ENCODE results near the gene AGR2.

Gene AGR2

GRCh38 chr7:16791905-16792698, 12.7 kb downstream of the AGR2 start:
- H3K4me3 ChIP-seq (ENCODE audit: low read depth, low read length) = no peak overlapping the region
- TF ChIP-seq CTCF (IDR thresholded peaks at IDR 0.05; ENCODE audit: borderline replicate concordance, insufficient read depth, low read depth, low read length) = no peak

- H3K4me3 ChIP-seq (ENCODE audit: low read depth, low read length) = no peak overlapping the region
- no peak for TF ChIP-seq CTCF (IDR thresholded peaks at IDR 0.05; ENCODE audit: borderline replicate concordance, insufficient read depth, low read depth, low read length)
Observed at GRCh38 chr7:16791071-16791470, 13.7 kb downstream of the AGR2 start.

GRCh38 chr7:16787127-16787526, 17.7 kb downstream of the AGR2 start:
- no peak overlapping the region for H3K4me3 ChIP-seq (ENCODE audit: low read depth, low read length)
- TF ChIP-seq CTCF (IDR thresholded peaks at IDR 0.05; ENCODE audit: borderline replicate concordance, insufficient read depth, low read depth, low read length) = no peak

- TF ChIP-seq CTCF (IDR thresholded peaks at IDR 0.05; ENCODE audit: borderline replicate concordance, insufficient read depth, low read depth, low read length) = no peak
- no peak overlapping the region for H3K4me3 ChIP-seq (ENCODE audit: low read depth, low read length)
Observed at GRCh38 chr7:16786257-16786656, 18.5 kb downstream of the AGR2 start.

- H3K4me3 ChIP-seq (ENCODE audit: low read depth, low read length) = no peak overlapping the region
- TF ChIP-seq CTCF (IDR thresholded peaks at IDR 0.05; ENCODE audit: borderline replicate concordance, insufficient read depth, low read depth, low read length) = no peak
Observed at GRCh38 chr7:16785846-16786245, 19.0 kb downstream of the AGR2 start.

- no peak for TF ChIP-seq CTCF (IDR thresholded peaks at IDR 0.05; ENCODE audit: borderline replicate concordance, insufficient read depth, low read depth, low read length)
- H3K4me3 ChIP-seq (ENCODE audit: low read depth, low read length) = no peak overlapping the region
Observed at GRCh38 chr7:16785321-16785720, 19.5 kb downstream of the AGR2 start.

- TF ChIP-seq CTCF (IDR thresholded peaks at IDR 0.05; ENCODE audit: borderline replicate concordance, insufficient read depth, low read depth, low read length) = no peak
- no peak overlapping the region for H3K4me3 ChIP-seq (ENCODE audit: low read depth, low read length)
Observed at GRCh38 chr7:16780596-16780995, 24.2 kb downstream of the AGR2 start.
